Measurements from ENCODE around the gene TCOF1.
A peak's percentile ranks its signal among the peaks of the same experiment; 100 is the strongest.

The TCOF1 gene

DNA sequence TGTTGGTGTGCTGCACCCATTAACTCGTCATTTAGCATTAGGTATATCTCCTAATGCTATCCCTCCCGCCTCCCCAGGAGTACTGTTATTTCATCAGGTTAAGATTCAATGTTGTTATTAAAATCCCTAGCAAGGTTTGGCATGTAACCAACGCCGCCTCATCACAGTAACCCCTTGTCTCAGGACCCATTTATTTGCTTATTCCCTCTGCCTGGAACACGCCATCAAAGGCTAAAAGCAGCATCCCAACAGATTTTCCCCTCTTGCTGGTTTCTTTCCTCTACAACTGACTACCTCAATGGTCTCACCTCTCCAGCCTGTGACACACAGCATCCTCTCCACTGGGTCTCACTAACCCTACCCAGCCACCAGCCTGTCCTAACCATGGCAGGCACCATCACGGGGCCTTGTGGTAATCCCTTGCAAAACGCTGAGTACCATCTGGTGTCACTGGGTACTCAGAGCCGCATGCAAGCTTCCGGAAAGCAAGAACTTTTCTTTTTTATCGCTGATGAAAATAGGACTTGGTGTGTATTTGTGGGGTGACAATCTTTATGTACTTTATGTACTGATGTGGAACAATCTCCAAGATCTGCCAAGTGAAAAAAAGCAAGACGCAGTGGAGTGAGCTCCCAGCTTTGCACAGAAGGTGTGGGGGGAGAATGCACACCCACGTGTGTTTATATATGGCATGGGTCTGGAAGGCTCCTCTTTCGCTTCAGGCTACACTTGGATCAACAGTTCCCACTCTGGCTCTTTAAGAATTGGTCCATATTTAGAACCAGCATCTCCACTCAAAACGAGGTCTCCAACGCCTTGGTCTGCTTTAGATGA lies 86.0 kb downstream of the TCOF1 start:
- H3K4me3 ChIP-seq (replicated peaks; ENCODE audit: low read depth, low read length), result no peak overlapping the region
- no peak for DNase-seq (ENCODE audit: extremely low read depth, low read depth)
- TF ChIP-seq CTCF (IDR thresholded peaks at IDR 0.05; ENCODE audit: low read depth, low read length, missing control alignments), result no peak

- no peak for DNase-seq (ENCODE audit: extremely low read depth, low read depth)
- H3K4me3 ChIP-seq (replicated peaks; ENCODE audit: low read depth, low read length), result no peak overlapping the region
- TF ChIP-seq CTCF (IDR thresholded peaks at IDR 0.05; ENCODE audit: low read depth, low read length, missing control alignments), result no peak
These were observed 87.3 kb downstream of the TCOF1 start for GRCh38 chr5:150444770-150445169.

GRCh38 chr5:150446088-150446487 lies 88.6 kb downstream of the TCOF1 start:
- no peak for DNase-seq (ENCODE audit: extremely low read depth, low read depth)
- TF ChIP-seq CTCF (IDR thresholded peaks at IDR 0.05; ENCODE audit: low read depth, low read length, missing control alignments), result no peak
- peak overlapping the region; percentile 100 for H3K4me3 ChIP-seq (replicated peaks; ENCODE audit: low read depth, low read length)

DNA sequence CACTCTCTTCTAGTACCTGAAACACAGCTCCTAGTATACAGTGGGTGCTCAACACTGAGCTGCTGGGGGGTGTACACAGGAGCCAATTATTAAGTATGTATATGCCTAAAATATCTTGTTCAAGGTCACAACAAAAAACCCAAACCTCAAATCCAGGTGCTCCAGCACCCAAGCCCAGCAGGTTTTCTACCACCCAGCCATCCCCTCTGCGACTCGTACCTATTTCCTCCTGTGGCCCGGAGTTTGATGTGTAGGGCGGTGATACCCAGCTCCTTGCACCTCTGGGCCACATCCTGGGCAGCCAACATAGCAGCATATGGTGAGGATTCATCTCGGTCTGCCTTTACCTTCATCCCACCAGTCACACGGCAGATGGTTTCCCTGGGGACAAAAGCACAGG lies 89.1 kb downstream of the TCOF1 start:
- no peak for TF ChIP-seq CTCF (IDR thresholded peaks at IDR 0.05; ENCODE audit: low read depth, low read length, missing control alignments)
- peak overlapping the region; percentile 100 for H3K4me3 ChIP-seq (replicated peaks; ENCODE audit: low read depth, low read length)

DNA sequence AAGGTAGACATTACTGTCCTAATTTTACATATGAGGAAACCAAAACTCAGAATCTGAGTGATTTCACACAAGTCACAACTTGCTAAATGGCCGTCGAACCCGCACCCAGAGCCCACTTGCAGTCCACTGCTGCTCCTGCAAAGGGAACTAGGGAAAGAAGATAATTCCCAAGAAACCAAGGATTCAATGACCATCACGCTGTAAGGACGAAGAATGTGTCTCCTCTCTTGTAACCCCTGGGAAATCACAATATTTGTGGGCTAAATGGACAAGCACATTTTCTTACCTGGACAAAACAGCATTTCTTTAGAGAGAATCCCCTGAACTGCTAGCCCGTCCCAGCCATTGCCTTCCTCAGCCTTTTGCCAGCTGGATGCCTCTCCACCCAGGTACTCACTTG lies 89.7 kb downstream of the TCOF1 start:
- peak overlapping the region; percentile 100 for H3K4me3 ChIP-seq (replicated peaks; ENCODE audit: low read depth, low read length)
- TF ChIP-seq CTCF (IDR thresholded peaks at IDR 0.05; ENCODE audit: low read depth, low read length, missing control alignments), result no peak
- DNase-seq (ENCODE audit: extremely low read depth, low read depth), result no peak

More for the DNA sequence above, 89.1 kb downstream of the TCOF1 start:
- no peak for DNase-seq (ENCODE audit: extremely low read depth, low read depth)

DNA sequence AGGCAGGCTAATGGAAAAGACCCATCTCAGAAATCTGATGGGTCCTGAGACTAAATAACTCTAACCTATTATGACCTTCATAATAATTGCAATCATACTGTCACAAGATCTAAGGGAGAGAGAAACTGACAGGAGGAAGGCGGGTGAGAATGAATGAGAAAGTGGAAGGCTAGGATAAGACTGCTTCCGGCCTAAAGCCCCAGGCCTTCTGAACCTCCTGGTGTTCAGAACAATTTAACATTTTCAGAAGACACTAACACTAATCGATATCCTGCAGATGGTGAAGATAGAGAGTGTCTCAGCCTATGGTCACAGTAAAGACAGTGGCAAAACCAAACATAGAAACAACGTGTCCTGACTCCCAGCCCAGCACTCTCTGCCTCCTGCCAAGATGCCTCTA lies 90.8 kb downstream of the TCOF1 start:
- DNase-seq (ENCODE audit: extremely low read depth, low read depth), result no peak
- H3K4me3 ChIP-seq (replicated peaks; ENCODE audit: low read depth, low read length), result peak overlapping the region; percentile 100
- no peak for TF ChIP-seq CTCF (IDR thresholded peaks at IDR 0.05; ENCODE audit: low read depth, low read length, missing control alignments)
